ENCODE data around the gene USH2A.
A peak's percentile ranks its signal among the peaks of the same experiment; 100 is the strongest.

Gene USH2A

GRCh38 chr1:215767761-215768160 is 655.5 kb downstream of the USH2A start:
- no peak for DNase-seq

GRCh38 chr1:215766521-215766920 is 656.7 kb downstream of the USH2A start:
- DNase-seq, result no peak

- DNase-seq, result no peak
These were observed 657.4 kb downstream of the USH2A start for GRCh38 chr1:215765833-215766232.

- no peak for DNase-seq
These were observed 661.8 kb downstream of the USH2A start for GRCh38 chr1:215761446-215761845.

- DNase-seq, result no peak
These were observed 669.1 kb downstream of the USH2A start for GRCh38 chr1:215754112-215754511.

GRCh38 chr1:215749414-215749813 is 673.8 kb downstream of the USH2A start:
- DNase-seq, result no peak

- DNase-seq, result no peak
These were observed 674.8 kb downstream of the USH2A start for GRCh38 chr1:215748431-215748830.

GRCh38 chr1:215744419-215744818 is 678.8 kb downstream of the USH2A start:
- no peak for DNase-seq

- DNase-seq, result no peak
These were observed 684.2 kb downstream of the USH2A start for GRCh38 chr1:215739025-215739424.

- no peak for DNase-seq
These were observed 691.5 kb downstream of the USH2A start for GRCh38 chr1:215731699-215732098.

- DNase-seq, result no peak
These were observed 692.6 kb downstream of the USH2A start for GRCh38 chr1:215730600-215730999.

- DNase-seq, result no peak
These were observed 695.1 kb downstream of the USH2A start for GRCh38 chr1:215728169-215728568.

GRCh38 chr1:215720126-215720525 is 703.1 kb downstream of the USH2A start:
- no peak for DNase-seq

- no peak for DNase-seq
These were observed 703.7 kb downstream of the USH2A start for GRCh38 chr1:215719552-215719951.

GRCh38 chr1:215718575-215719287 is 704.5 kb downstream of the USH2A start:
- DNase-seq, result no peak

GRCh38 chr1:215717677-215718426 is 705.4 kb downstream of the USH2A start:
- no peak for DNase-seq

- no peak for DNase-seq
These were observed 712.4 kb downstream of the USH2A start for GRCh38 chr1:215710899-215711225.

GRCh38 chr1:215710036-215710898 is 713.0 kb downstream of the USH2A start:
- DNase-seq, result peak; percentile 62

- no peak for DNase-seq
These were observed 719.0 kb downstream of the USH2A start for GRCh38 chr1:215704089-215704860.

- peak; percentile 86 for DNase-seq
These were observed 741.0 kb downstream of the USH2A start for GRCh38 chr1:215682232-215682631.

- no peak for DNase-seq
These were observed 742.2 kb downstream of the USH2A start for GRCh38 chr1:215681041-215681440.

GRCh38 chr1:215679231-215679630 is 744.0 kb downstream of the USH2A start:
- no peak for DNase-seq

- DNase-seq, result no peak
These were observed 746.1 kb downstream of the USH2A start for GRCh38 chr1:215677112-215677511.
